H9 (cell line): ENCODE measurements around the gene TXLNG. TPM values are rescaled to one million over a fixed set of nuclear protein-coding genes. Genes with fewer than 3 reads are reported as not detected.

Source experiments
- DNase-seq: peaks from one replicate; pipeline ENCODE4 v3.0.0-alpha.2; 2017
- H2AFZ ChIP-seq: one replicate; pipeline ENCODE4 v1.6.1; 2013; ENCODE audit warnings: mild to moderate bottlenecking, low read length, control low read depth, moderate library complexity
- H2AK5ac ChIP-seq: 2 replicates; pipeline ENCODE4 v1.6.1; 2013; ENCODE audit warnings: low read length, control low read depth, mixed read lengths; ENCODE audit not compliant: insufficient read length
- H2BK120ac ChIP-seq: one replicate; pipeline ENCODE4 v1.6.1; 2013; ENCODE audit warnings: low read depth, mild to moderate bottlenecking, low read length, control low read depth, inconsistent platforms; ENCODE audit not compliant: poor library complexity, severe bottlenecking
- H2BK12ac ChIP-seq: 2 replicates; pipeline ENCODE4 v1.6.1; 2013; ENCODE audit warnings: low read length, control low read depth, mixed read lengths, low read depth; ENCODE audit not compliant: insufficient read length
- H2BK15ac ChIP-seq: 2 replicates; pipeline ENCODE4 v1.6.1; 2013; ENCODE audit warnings: low read depth, low read length, control low read depth
- H2BK20ac ChIP-seq: one replicate; pipeline ENCODE4 v1.6.1; 2013; ENCODE audit warnings: low read depth, mild to moderate bottlenecking, low read length, control low read depth, inconsistent platforms; ENCODE audit not compliant: poor library complexity, severe bottlenecking
- H2BK5ac ChIP-seq: 2 replicates; pipeline ENCODE4 v1.6.1; 2013; ENCODE audit warnings: low read length, control low read depth, mixed read lengths; ENCODE audit not compliant: insufficient read length
- H3K14ac ChIP-seq: 2 replicates; pipeline ENCODE4 v1.6.1; 2013; ENCODE audit warnings: low read length, control low read depth; ENCODE audit not compliant: insufficient read depth
- H3K18ac ChIP-seq: 2 replicates; pipeline ENCODE4 v1.6.1; 2013; ENCODE audit warnings: low read depth, mild to moderate bottlenecking, mixed read lengths, low read length, control low read depth; ENCODE audit not compliant: insufficient read length
- H3K23ac ChIP-seq: 2 replicates; pipeline ENCODE4 v1.6.1; 2013; ENCODE audit warnings: low read length, control low read depth, mixed read lengths, low read depth; ENCODE audit not compliant: insufficient read length
- H3K23me2 ChIP-seq: 2 replicates; pipeline ENCODE4 v1.6.1; 2013; ENCODE audit warnings: low read depth, mild to moderate bottlenecking, mixed read lengths, low read length, control low read depth; ENCODE audit not compliant: insufficient read length, poor library complexity, severe bottlenecking
- H3K27ac ChIP-seq: 2 replicates; pipeline ENCODE4 v1.5.1; 2013; ENCODE audit warnings: low read length, control low read depth, mixed read lengths, low read depth; ENCODE audit not compliant: insufficient read length
- H3K27me3 ChIP-seq: 2 replicates; pipeline ENCODE4 v1.6.1; 2013; ENCODE audit warnings: low read length, control low read depth, inconsistent platforms; ENCODE audit not compliant: insufficient read depth
- H3K4ac ChIP-seq: 2 replicates; pipeline ENCODE4 v1.6.1; 2013; ENCODE audit warnings: low read depth, mild to moderate bottlenecking, control low read depth, inconsistent platforms, low read length, moderate library complexity
- H3K4me1 ChIP-seq: 2 replicates; pipeline ENCODE4 v1.6.1; 2013; ENCODE audit warnings: low read length, control low read depth, inconsistent platforms; ENCODE audit not compliant: insufficient read depth
- H3K4me2 ChIP-seq: 2 replicates; pipeline ENCODE4 v1.6.1; 2013; ENCODE audit warnings: low read length, control low read depth, mixed read lengths; ENCODE audit not compliant: insufficient read length, insufficient read depth
- H3K56ac ChIP-seq: 2 replicates; pipeline ENCODE4 v1.6.1; 2013; ENCODE audit warnings: low read depth, mild to moderate bottlenecking, mixed read lengths, low read length, control low read depth; ENCODE audit not compliant: insufficient read length
- H3K79me1 ChIP-seq: 2 replicates; pipeline ENCODE4 v1.6.1; 2013; ENCODE audit warnings: low read depth, mild to moderate bottlenecking, moderate library complexity, low read length, control low read depth, inconsistent platforms; ENCODE audit not compliant: insufficient read depth, poor library complexity, severe bottlenecking
- H3K79me2 ChIP-seq: 2 replicates; pipeline ENCODE4 v1.6.1; 2013; ENCODE audit warnings: low read length, control low read depth, inconsistent platforms; ENCODE audit not compliant: insufficient read depth
- H3K9ac ChIP-seq: 2 replicates; pipeline ENCODE4 v1.6.1; 2013; ENCODE audit warnings: low read length, control low read depth, mixed read lengths; ENCODE audit not compliant: insufficient read length; ENCODE audit errors: extremely low read depth
- H3K9me3 ChIP-seq: one replicate; pipeline ENCODE4 v1.6.1; 2013; ENCODE audit warnings: low read depth, low read length, inconsistent platforms; ENCODE audit not compliant: control insufficient read depth
- H3T11ph ChIP-seq: one replicate; pipeline ENCODE4 v1.6.1; 2013; ENCODE audit warnings: mild to moderate bottlenecking, low read length, control low read depth, inconsistent platforms
- H4K20me1 ChIP-seq: one replicate; pipeline ENCODE4 v1.6.1; 2013; ENCODE audit not compliant: control insufficient read depth, insufficient read length, insufficient read depth
- H4K5ac ChIP-seq: 2 replicates; pipeline ENCODE4 v1.6.1; 2013; ENCODE audit warnings: low read depth, mild to moderate bottlenecking, mixed read lengths, low read length, control low read depth; ENCODE audit not compliant: insufficient read length
- H4K8ac ChIP-seq: replicated peaks from 2 replicates; pipeline ENCODE4 v1.6.1; 2013; ENCODE audit warnings: low read length, control low read depth, mixed read lengths, low read depth; ENCODE audit not compliant: insufficient read length
- H4K91ac ChIP-seq: 2 replicates; pipeline ENCODE4 v1.6.1; 2013; ENCODE audit warnings: low read depth, mild to moderate bottlenecking, moderate library complexity, mixed read lengths, low read length, control low read depth; ENCODE audit not compliant: insufficient read length
- H3K27ac Mint-ChIP-seq, 3 experiments: 2 replicates in 2 of 3; 3 replicates in 1 of 3; pipeline ENCODE4 v1.8.0; 2020 to 2021; ENCODE audit warnings: mixed read lengths in 3 of 3, mild to moderate bottlenecking in 1 of 3, moderate library complexity in 1 of 3
- H3K27me3 Mint-ChIP-seq: 2 replicates; pipeline ENCODE4 v1.8.0; 2021; ENCODE audit warnings: low read depth, mild to moderate bottlenecking, moderate library complexity, mixed read lengths
- H3K36me3 Mint-ChIP-seq, 3 experiments: 2 replicates in 2 of 3; 3 replicates in 1 of 3; pipeline ENCODE4 v1.8.0; 2020 to 2021; ENCODE audit warnings: low read depth in 3 of 3, mixed read lengths in 3 of 3; ENCODE audit not compliant: insufficient read depth in 1 of 3
- H3K4me1 Mint-ChIP-seq, 2 experiments: 2 replicates each; pipeline ENCODE4 v1.8.0; 2020; ENCODE audit warnings: mixed read lengths in 2 of 2
- H3K4me3 Mint-ChIP-seq, 2 experiments: 2 replicates in 1 of 2; 3 replicates in 1 of 2; pipeline ENCODE4 v1.8.0; 2020 to 2021; ENCODE audit warnings: mild to moderate bottlenecking in 2 of 2, mixed read lengths in 2 of 2, moderate library complexity in 1 of 2
- H3K9me3 Mint-ChIP-seq, 2 experiments: 2 replicates in 1 of 2; 3 replicates in 1 of 2; pipeline ENCODE4 v1.8.0; 2020; ENCODE audit warnings: mild to moderate bottlenecking in 2 of 2, mixed read lengths in 2 of 2, moderate library complexity in 1 of 2
- CTCF ChIP-seq: fragments of 200-600 bp; sonication (generic); conservative IDR thresholded peaks from 3 replicates; pipeline ENCODE4 v1.8.0; 2021; ENCODE audit warnings: antibody characterized with exemption, mild to moderate bottlenecking
- WGBS: extraction: QIAGEN DNeasy Blood & Tissue Kit; methylation state at CpG from one replicate; pipeline ENCODE4 v1.1.7; 2013; ENCODE audit warnings: missing lambda C conversion rate, low lambda C conversion rate, mixed read lengths; ENCODE audit not compliant: insufficient read length; ENCODE audit errors: extremely low coverage; 5-methylcytosine and 5-hydroxymethylcytosine counted together
- total RNA-seq: library from RNA; stranded (reverse); gene quantifications from 2 replicates; pipeline ENCODE4 v1.2.1, GENCODE V29; 2021

TXLNG gene
- total RNA-seq, 1 experiment from 2014 or later = 90.7 TPM

GRCh38 chrX:16745102-16745501 is 41.2 kb upstream of the TXLNG start:
- Histone ChIP-seq H3T11ph (no peak overlapping the region), H3K27ac (no peak overlapping the region), H3K23ac (no peak overlapping the region), H3K9me3 (no peaks in the 10 kb centered on the region), H4K20me1 (no peaks in the 10 kb centered on the region), H2BK5ac (no peak overlapping the region), H3K14ac (no peak overlapping the region), H2BK120ac (no peak overlapping the region), H3K79me1 (no peaks in the 10 kb centered on the region), H3K4me2 (no peak overlapping the region), H2BK12ac (no peak overlapping the region), H3K23me2 (no peaks in the 10 kb centered on the region), H2BK15ac (no peak overlapping the region), H4K91ac (no peak overlapping the region), H2BK20ac (no peak overlapping the region), H3K79me2 (no peaks in the 10 kb centered on the region), H3K18ac (no peak overlapping the region), H3K27me3 (no peaks in the 10 kb centered on the region), H2AFZ (no peak overlapping the region), H4K8ac (no peak overlapping the region), H3K9ac (no peak overlapping the region), H3K4me1 (no peaks in the 10 kb centered on the region), H4K5ac (no peak overlapping the region), H2AK5ac (no peak overlapping the region), H3K4ac (no peak overlapping the region), H3K56ac (no peak overlapping the region)
- no CpG with 5 or more reads among the region's 5 CpGs for WGBS
- H3K4me1 Mint-ChIP-seq = no peaks in the 10 kb centered on the region
- TF ChIP-seq CTCF = no peak
- H3K36me3 Mint-ChIP-seq = peaks cover 51 to 93% (median 83%) of the 10 kb centered on the region in 3 experiments; a peak in 6 of 7 replicates
- no peak for DNase-seq
- 0 out of 7 replicates have a peak overlapping the region, but pooled peaks of 2 of the 3 experiments have one; percentile 68 to 70 for H3K27ac Mint-ChIP-seq
- H3K9me3 Mint-ChIP-seq = no peaks in the 10 kb centered on the region
- no peaks in the 10 kb centered on the region for H3K27me3 Mint-ChIP-seq
- H3K4me3 Mint-ChIP-seq = no peak overlapping the region
